GM18873 (cell line): Measurements from ENCODE around the gene CLPTM1.
A peak's percentile ranks its signal among the peaks of the same experiment; 100 is the strongest.
"Not testable (repeated sequence)": the region's sequence is repeated elsewhere in the genome, so short reads cannot be mapped to it uniquely, and the experiment has no call there.

Source experiments
- ATAC-seq: cut with Tn5 transposase; IDR thresholded peaks from one replicate; pipeline ENCODE4 v1.9.1; 2021; ENCODE audit warnings: mild to moderate bottlenecking, moderate library complexity, moderate number of reproducible peaks; ENCODE audit not compliant: unreplicated experiment, low FRiP score

The CLPTM1 gene, protein sequence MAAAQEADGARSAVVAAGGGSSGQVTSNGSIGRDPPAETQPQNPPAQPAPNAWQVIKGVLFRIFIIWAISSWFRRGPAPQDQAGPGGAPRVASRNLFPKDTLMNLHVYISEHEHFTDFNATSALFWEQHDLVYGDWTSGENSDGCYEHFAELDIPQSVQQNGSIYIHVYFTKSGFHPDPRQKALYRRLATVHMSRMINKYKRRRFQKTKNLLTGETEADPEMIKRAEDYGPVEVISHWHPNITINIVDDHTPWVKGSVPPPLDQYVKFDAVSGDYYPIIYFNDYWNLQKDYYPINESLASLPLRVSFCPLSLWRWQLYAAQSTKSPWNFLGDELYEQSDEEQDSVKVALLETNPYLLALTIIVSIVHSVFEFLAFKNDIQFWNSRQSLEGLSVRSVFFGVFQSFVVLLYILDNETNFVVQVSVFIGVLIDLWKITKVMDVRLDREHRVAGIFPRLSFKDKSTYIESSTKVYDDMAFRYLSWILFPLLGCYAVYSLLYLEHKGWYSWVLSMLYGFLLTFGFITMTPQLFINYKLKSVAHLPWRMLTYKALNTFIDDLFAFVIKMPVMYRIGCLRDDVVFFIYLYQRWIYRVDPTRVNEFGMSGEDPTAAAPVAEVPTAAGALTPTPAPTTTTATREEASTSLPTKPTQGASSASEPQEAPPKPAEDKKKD

DNA sequence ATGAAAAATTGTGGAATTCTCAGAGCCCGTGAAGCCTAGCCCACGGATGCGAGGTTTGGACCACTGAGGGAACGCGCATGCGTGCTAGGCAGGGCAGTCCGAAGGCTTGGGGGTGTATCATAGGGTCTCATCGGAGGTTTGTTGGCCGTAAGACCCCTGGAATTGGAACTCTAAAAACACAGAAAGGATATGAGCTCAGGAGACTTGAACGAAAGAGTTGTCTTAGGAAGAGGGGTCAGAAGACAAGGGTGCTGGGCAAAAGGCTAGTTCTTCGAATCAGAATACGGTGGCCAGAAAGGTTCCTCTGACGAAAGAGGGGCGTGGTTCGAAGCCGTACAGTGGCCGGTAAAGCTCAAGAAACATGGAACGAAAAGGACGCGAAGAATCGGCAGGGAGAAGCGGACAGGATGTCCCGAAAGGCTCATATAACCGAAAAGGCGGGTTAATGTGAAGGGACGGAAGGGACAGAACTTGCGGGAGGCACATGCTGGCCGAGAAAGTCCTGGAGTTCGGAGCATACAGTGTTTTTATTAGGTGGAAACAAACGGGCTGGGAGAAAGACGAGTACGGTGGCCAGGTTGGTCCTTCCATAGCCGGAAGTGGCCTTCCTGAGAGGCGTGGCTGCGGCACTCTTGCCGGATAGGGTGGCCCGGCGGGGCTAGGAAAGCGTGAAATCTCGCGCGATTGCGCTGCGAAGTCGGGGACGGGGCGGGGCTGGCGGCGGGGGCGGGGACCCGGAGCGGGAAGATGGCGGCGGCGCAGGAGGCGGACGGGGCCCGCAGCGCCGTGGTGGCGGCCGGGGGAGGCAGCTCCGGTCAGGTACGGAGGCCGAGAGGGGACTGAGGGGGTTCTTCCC lies at the start of gene CLPTM1:
TSS of gene CLPTM1 (plus strand) at position 732 of the 856 bp plus-strand sequence. CDS start at position 748, 16 bp downstream.
- ATAC-seq: peak; percentile 68

DNA sequence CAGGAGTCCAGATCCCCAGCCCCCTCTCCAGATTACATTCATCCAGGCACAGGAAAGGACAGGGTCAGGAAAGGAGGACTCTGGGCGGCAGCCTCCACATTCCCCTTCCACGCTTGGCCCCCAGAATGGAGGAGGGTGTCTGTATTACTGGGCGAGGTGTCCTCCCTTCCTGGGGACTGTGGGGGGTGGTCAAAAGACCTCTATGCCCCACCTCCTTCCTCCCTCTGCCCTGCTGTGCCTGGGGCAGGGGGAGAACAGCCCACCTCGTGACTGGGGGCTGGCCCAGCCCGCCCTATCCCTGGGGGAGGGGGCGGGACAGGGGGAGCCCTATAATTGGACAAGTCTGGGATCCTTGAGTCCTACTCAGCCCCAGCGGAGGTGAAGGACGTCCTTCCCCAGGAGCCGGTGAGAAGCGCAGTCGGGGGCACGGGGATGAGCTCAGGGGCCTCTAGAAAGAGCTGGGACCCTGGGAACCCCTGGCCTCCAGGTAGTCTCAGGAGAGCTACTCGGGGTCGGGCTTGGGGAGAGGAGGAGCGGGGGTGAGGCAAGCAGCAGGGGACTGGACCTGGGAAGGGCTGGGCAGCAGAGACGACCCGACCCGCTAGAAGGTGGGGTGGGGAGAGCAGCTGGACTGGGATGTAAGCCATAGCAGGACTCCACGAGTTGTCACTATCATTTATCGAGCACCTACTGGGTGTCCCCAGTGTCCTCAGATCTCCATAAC lies 49.6 kb upstream of the CLPTM1 start, which contains the start of gene APOE:
TSS of gene APOE (plus strand) at position 360 of the 724 bp plus-strand sequence. CDS start 829 bp downstream, outside the sequence.
- ATAC-seq: no peak

DNA sequence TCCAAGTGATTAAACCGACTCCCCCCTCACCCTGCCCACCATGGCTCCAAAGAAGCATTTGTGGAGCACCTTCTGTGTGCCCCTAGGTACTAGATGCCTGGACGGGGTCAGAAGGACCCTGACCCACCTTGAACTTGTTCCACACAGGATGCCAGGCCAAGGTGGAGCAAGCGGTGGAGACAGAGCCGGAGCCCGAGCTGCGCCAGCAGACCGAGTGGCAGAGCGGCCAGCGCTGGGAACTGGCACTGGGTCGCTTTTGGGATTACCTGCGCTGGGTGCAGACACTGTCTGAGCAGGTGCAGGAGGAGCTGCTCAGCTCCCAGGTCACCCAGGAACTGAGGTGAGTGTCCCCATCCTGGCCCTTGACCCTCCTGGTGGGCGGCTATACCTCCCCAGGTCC lies 47.6 kb upstream of the CLPTM1 start:
- no peak for ATAC-seq

DNA sequence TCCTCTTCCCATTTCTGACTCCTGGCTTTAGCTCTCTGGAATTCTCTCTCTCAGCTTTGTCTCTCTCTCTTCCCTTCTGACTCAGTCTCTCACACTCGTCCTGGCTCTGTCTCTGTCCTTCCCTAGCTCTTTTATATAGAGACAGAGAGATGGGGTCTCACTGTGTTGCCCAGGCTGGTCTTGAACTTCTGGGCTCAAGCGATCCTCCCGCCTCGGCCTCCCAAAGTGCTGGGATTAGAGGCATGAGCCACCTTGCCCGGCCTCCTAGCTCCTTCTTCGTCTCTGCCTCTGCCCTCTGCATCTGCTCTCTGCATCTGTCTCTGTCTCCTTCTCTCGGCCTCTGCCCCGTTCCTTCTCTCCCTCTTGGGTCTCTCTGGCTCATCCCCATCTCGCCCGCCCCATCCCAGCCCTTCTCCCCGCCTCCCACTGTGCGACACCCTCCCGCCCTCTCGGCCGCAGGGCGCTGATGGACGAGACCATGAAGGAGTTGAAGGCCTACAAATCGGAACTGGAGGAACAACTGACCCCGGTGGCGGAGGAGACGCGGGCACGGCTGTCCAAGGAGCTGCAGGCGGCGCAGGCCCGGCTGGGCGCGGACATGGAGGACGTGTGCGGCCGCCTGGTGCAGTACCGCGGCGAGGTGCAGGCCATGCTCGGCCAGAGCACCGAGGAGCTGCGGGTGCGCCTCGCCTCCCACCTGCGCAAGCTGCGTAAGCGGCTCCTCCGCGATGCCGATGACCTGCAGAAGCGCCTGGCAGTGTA lies 46.9 kb upstream of the CLPTM1 start:
- no peak for ATAC-seq

DNA sequence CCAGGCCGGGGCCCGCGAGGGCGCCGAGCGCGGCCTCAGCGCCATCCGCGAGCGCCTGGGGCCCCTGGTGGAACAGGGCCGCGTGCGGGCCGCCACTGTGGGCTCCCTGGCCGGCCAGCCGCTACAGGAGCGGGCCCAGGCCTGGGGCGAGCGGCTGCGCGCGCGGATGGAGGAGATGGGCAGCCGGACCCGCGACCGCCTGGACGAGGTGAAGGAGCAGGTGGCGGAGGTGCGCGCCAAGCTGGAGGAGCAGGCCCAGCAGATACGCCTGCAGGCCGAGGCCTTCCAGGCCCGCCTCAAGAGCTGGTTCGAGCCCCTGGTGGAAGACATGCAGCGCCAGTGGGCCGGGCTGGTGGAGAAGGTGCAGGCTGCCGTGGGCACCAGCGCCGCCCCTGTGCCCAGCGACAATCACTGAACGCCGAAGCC lies 46.3 kb upstream of the CLPTM1 start:
- no peak for ATAC-seq

DNA sequence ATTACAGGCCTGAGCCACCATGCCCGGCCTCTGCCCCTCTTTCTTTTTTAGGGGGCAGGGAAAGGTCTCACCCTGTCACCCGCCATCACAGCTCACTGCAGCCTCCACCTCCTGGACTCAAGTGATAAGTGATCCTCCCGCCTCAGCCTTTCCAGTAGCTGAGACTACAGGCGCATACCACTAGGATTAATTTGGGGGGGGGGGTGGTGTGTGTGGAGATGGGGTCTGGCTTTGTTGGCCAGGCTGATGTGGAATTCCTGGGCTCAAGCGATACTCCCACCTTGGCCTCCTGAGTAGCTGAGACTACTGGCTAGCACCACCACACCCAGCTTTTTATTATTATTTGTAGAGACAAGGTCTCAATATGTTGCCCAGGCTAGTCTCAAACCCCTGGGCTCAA lies 45.4 kb upstream of the CLPTM1 start:
- no peak for ATAC-seq

DNA sequence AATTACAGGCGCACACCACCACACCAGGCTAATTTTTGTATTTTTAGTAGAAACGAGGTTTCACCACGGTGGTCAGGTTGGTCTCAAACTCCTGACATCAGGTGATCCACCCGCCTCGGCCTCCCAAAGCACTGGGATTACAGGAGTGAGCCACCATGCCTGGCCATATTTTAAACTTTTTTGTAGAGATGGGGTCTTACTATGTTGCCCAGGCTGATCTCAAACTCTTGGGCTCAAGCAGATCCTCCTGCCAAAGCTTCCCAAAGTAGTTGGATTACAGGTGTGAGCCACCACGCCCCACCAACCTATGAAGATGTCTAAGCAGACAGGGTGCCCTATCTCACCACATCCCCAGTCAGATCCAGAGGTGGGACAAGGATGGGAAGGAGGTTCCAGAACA lies 43.3 kb upstream of the CLPTM1 start:
- not testable (repeated sequence) for ATAC-seq

DNA sequence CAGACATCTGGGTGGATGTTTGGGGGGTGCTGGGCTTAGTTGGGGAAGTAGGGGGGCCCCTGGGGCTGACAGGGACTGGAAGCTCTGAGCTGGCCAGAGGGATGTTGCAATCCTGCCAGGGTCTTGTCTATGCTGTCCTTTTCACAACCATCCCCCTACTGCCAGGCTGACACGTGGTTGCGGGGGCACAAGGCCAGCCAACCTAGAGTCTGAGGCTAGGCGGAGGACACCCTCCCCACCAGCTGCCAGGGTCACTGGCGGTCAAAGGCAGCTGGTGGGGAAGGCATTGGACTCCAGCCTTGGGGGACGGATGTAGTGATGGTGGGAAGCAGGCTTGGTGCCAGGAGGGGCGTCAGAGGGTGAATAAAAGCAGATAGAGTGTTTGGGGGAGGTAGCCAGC lies 42.3 kb upstream of the CLPTM1 start:
- no peak for ATAC-seq

DNA sequence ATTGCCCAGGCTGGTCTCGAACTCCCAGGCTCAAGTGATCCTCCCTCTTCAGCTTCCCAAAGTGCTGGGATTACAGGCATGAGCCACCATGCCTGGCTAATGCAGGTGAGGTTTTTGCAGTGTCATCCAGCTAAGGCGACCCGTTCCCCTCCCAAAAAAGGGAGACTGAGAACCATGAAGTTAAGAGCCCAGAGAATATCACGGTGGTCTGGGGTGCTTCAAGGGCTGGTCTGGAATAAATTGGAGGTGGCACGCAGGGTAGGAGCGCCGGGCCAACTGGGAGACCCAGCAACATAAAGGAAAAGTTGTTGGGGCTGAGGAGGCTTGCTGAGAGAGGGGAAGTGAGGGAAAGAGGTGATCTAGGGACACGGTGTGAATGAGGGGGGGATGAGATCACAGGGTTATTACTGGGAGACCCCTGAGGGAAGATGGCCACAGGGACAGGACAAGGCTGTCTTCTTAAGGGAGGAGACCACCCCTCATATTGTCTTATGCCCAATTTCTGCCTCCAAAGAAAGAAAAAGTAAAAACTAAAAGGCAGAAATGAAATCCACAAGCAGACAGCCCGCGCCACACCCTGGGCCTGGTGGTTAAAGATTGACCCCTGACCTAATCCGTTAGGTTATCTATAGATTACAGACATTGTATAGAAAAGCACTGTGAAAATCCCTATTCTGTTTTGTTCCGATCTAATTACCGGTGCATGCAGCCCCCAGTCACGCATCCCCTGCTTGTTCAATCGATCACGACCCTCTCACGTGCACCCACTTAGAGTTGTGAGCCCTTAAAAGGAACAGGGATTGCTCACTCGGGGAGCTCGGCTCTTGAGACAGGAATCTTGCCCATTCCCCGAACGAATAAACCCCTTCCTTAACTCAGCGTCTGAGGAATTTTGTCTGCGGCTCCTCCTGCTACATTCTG lies 41.4 kb upstream of the CLPTM1 start:
- ATAC-seq: not testable (repeated sequence)

DNA sequence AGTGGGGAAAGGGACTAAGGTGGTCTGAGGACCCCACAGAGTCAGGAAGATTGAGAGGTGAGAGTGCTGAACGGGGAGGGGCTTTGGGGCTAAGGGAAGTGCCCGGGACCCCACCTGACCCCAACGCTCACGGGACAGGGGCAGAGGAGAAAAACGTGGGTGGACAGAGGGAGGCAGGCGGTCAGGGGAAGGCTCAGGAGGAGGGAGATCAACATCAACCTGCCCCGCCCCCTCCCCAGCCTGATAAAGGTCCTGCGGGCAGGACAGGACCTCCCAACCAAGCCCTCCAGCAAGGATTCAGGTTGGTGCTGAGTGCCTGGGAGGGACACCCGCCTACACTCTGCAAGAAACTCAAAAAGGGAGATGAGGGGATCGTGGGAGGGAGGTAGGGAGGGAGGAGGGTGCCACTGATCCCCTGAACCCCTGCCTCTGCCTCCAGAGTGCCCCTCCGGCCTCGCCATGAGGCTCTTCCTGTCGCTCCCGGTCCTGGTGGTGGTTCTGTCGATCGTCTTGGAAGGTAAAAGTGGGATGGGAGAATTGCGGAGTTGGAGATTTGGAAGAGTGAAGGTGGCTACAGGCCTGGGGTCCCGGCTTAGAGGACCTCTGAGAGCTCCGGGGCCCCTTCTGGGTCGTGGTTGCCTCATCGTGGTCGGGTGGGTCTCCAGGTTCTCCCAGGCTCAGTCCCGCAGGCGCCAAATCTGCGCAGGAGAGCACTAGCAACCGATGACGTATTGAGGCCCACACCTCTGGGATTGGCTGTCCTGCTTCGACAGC lies 40.6 kb upstream of the CLPTM1 start, which contains the start of gene APOC1:
TSS of gene APOC1 (plus strand) at position 176 of the 774 bp plus-strand sequence. CDS start at position 460, 284 bp downstream.
- ATAC-seq: peak; percentile 58

DNA sequence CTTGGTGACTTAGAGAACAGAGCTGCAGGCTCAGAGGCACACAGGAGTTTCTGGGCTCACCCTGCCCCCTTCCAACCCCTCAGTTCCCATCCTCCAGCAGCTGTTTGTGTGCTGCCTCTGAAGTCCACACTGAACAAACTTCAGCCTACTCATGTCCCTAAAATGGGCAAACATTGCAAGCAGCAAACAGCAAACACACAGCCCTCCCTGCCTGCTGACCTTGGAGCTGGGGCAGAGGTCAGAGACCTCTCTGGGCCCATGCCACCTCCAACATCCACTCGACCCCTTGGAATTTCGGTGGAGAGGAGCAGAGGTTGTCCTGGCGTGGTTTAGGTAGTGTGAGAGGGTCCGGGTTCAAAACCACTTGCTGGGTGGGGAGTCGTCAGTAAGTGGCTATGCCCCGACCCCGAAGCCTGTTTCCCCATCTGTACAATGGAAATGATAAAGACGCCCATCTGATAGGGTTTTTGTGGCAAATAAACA lies 30.9 kb upstream of the CLPTM1 start:
- no peak for ATAC-seq

DNA sequence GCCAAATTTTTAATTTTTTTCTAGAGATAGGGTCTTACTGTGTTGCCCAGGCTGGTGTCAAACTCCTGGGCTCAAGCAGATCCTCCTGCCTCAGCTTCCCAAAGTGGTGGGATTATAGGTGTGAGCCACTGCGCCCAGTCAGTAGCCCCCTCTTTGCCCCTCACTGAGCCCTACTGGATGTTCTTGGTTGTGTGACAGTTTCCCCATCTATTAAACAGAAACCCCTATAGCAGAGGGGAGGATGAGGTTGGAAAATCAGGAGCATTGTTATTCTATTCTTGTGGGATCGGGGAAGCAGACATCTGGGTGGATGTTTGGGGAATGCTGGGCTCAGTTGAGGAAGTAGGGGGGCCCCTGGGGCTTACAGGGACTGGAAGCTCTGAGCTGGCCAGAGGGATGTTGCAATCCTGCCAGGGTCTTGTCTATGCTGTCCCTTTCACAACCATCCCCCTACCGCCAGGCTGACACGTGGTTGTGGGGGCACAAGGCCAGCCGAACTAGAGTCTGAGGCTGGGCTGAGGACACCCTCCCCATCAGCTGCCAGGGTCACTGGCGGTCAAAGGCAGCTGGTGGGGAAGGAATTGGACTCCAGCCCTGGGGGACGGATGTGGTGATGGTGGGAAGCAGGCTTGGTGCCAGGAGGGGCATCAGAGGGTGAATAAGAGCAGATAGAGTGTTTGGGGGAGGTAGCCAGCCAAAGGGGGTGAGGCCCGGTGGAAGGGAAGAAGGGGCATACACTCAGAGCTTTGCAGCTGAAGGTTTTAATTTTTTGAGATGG lies 29.9 kb upstream of the CLPTM1 start:
- no peak for ATAC-seq

DNA sequence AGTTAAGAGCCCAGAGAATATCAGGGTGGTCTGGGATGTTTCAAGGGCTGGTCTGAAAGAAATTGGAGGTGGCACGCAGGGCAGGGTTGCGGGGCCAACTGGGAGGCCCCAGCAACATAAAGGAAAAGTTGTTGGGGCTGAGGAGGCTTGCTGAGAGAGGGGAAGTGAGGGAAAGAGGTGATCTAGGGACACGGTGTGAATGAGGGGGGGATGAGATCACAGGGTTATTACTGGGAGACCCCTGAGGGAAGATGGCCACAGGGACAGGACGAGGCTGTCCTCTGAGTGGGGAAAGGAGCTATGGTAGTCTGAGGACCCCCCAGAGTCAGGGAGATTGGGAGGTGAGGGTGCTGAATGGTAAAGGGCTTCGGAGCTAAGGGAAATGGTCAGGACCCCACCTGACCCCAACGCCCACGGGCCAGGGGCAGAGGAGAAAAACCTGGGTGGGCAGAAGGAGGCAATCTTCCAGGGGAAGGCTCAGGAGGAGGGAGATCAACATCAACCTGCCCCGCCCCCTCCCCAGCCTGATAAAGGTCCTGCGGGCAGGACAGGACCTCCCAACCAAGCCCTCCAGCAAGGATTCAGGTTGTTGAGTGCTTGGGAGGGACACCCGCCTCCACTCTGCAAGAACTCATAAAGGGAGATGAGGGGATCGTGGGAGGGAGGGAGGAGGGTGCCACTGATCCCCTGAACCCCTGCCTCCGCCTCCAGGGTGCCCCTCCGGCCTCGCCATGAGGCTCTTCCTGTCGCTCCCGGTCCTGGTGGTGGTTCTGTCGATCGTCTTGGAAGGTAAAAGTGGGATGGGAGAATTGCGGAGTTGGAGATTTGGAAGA lies 28.7 kb upstream of the CLPTM1 start:
- ATAC-seq: not testable (repeated sequence)

DNA sequence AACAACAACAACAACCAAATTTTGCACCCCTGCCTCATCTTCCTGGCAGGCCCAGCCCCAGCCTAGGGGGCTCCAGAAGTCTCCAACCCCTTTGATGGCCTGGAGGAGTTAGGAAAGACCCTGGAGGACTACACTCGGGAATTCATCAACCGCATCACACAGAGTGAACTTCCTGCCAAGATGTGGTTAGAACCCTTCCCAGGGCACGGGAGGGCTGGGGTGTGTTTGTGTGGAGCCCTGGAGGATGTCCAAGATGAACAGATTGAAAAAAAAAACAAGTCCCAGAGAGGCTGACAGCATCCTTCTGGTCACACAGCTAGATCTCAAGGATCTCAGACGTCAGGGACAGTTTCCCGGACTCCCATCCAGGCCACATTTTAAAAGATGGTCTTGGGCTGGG lies 27.4 kb upstream of the CLPTM1 start:
- ATAC-seq: no peak

DNA sequence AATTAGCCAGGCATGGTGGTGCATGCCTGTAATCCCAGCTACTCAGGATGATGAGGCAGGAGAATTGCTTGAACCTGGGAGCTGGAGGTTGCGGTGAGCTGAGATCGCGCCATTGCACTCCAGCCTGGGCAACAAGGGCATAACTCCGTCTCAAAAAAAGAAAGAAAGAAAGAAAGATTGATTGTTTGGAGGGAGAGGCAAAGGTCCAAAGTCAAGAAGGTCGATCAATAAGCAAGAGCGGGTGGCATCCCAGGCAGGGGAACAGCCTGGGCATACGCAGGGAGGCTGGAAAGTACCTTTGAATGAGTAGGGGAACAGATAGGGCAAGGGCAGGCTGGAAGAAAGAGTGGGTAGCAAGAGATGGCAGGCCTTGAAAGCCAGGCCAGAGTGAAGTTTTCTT lies 25.1 kb upstream of the CLPTM1 start:
- ATAC-seq: no peak

DNA sequence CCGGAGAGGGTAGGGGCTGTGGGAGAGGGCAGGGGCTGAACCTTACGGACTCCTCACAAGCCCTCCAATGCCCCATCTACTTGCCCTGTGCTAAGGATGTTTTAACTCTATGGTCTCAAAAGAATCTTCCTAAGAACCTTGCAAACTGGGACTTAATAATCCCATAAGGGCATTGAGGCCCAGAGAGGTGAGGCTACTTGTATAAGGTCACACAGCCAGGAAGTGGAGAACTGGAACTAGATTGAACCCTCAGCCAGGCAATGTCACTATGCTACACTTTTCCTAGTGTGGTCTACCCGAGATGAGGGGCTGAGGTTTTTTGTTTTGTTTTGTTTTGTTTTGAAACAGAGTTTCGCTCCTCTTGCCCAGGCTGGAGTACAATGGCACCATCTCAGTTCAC lies 23.6 kb upstream of the CLPTM1 start:
- no peak for ATAC-seq
